HepG2 (cell line): Measurements from ENCODE around the gene VEGFA. TPM values are rescaled to one million over a fixed set of nuclear protein-coding genes. Genes with fewer than 3 reads are reported as not detected.

ENCODE experiments used
- FOSL2 ChIP-seq: sonication (generic); formaldehyde crosslinking; IDR thresholded peaks from 2 replicates; pipeline ENCODE4 v1.4.0; 2020; ENCODE audit warnings: missing genetic modification reagents
- HNF4G ChIP-seq, 2 experiments: sonication (generic) in 1 of 2; formaldehyde crosslinking in 1 of 2; IDR thresholded peaks; 2 replicates each; pipeline versions ENCODE4 v1.4.0 to v1.6.1; 2011 to 2020; ENCODE audit warnings: borderline replicate concordance in 2 of 2, low read depth in 2 of 2, mild to moderate bottlenecking in 2 of 2, low read length in 1 of 2, missing genetic modification reagents in 1 of 2, moderate library complexity in 1 of 2
- HOXD1 ChIP-seq: sonication (generic); formaldehyde crosslinking; IDR thresholded peaks from 2 replicates; pipeline ENCODE4 v1.5.0; 2020; ENCODE audit warnings: missing genetic modification reagents
- KDM1A ChIP-seq: IDR thresholded peaks from 2 replicates; pipeline ENCODE4 v1.6.1; 2016; ENCODE audit warnings: missing compliant biosample characterization
- MAFG ChIP-seq: sonication (generic); formaldehyde crosslinking; IDR thresholded peaks from 2 replicates; pipeline ENCODE4 v1.5.1; 2020; ENCODE audit warnings: mild to moderate bottlenecking, missing genetic modification reagents
- RARA ChIP-seq: IDR thresholded peaks from 2 replicates; pipeline ENCODE4 v1.6.1; 2016; ENCODE audit warnings: missing genetic modification reagents, missing compliant biosample characterization
- RXRB ChIP-seq: IDR thresholded peaks from 2 replicates; pipeline ENCODE4 v1.6.1; 2016; ENCODE audit warnings: borderline replicate concordance, missing genetic modification reagents, missing compliant biosample characterization
- ZIK1 ChIP-seq: sonication (generic); formaldehyde crosslinking; IDR thresholded peaks from 2 replicates; pipeline ENCODE4 v1.5.0; 2020; ENCODE audit warnings: mild to moderate bottlenecking, low read depth, missing genetic modification reagents, borderline replicate concordance
- ZNF12 ChIP-seq: sonication (generic); formaldehyde crosslinking; IDR thresholded peaks from 2 replicates; pipeline ENCODE4 v1.5.0; 2020; ENCODE audit warnings: missing genetic modification reagents
- ZNF605 ChIP-seq: sonication (generic); formaldehyde crosslinking; IDR thresholded peaks from 2 replicates; pipeline ENCODE4 v1.8.0; 2022; ENCODE audit warnings: mild to moderate bottlenecking, missing genetic modification reagents
- ZNF670 ChIP-seq: sonication (generic); formaldehyde crosslinking; IDR thresholded peaks from 2 replicates; pipeline ENCODE4 v1.8.0; 2022; ENCODE audit warnings: mild to moderate bottlenecking, missing genetic modification reagents, borderline replicate concordance
- ZNF83 ChIP-seq: sonication (generic); formaldehyde crosslinking; IDR thresholded peaks from 2 replicates; pipeline ENCODE4 v1.4.0; 2020; ENCODE audit warnings: missing genetic modification reagents, mild to moderate bottlenecking, borderline replicate concordance
- polyA plus RNA-seq, 8 experiments: library from polyadenylated mRNA; depleted of rRNA in 3 of 8; stranded (reverse) in 7 of 8; unstranded in 1 of 8; fragments of >200 nt; fragmentation: Illumina TruSeq in 4 of 8; extraction: Trizol in 4 of 8; gene quantifications; 2 replicates each; pipeline versions ENCODE4 v1.2.1 to v1.2.3, GENCODE V29; 2011 to 2016; ENCODE audit warnings: low read depth in 4 of 8, missing spikeins in 1 of 8, mixed read lengths in 1 of 8; ENCODE audit not compliant: insufficient read depth in 1 of 8
- total RNA-seq, 5 experiments: library from RNA; depleted of rRNA; stranded (reverse); fragments of >200 nt; fragmentation: Illumina TruSeq; extraction: Trizol; gene quantifications; 2 replicates each; pipeline ENCODE4 v1.2.3, GENCODE V29; 2016; ENCODE audit warnings: low read depth in 1 of 5
- TF ChIP-seq, protein P1 (sequence below): sonication (generic); formaldehyde crosslinking; IDR thresholded peaks from 2 replicates; pipeline ENCODE4 v1.5.1; 2020; ENCODE audit warnings: mild to moderate bottlenecking, missing genetic modification reagents, moderate library complexity
- TF ChIP-seq, protein P2 (sequence below): sonication (generic); formaldehyde crosslinking; IDR thresholded peaks from 2 replicates; pipeline ENCODE4 v1.9.0; 2022; ENCODE audit warnings: missing genetic modification reagents, mild to moderate bottlenecking, borderline replicate concordance
- TF ChIP-seq, protein P3 (sequence below): sonication (generic); formaldehyde crosslinking; IDR thresholded peaks from 2 replicates; pipeline ENCODE4 v1.5.0; 2020; ENCODE audit warnings: missing genetic modification reagents, mild to moderate bottlenecking, borderline replicate concordance
- TF ChIP-seq, protein P4 (sequence below): sonication (generic); formaldehyde crosslinking; conservative IDR thresholded peaks from 2 replicates; pipeline ENCODE4 v1.4.0; 2020; ENCODE audit warnings: missing genetic modification reagents

Gene VEGFA
- total and polyA plus RNA-seq, 2 of the 13 experiments (the other 11 are each of a cell fraction or from before 2014, with no cell fraction given): 68.1 to 629 TPM

DNA sequence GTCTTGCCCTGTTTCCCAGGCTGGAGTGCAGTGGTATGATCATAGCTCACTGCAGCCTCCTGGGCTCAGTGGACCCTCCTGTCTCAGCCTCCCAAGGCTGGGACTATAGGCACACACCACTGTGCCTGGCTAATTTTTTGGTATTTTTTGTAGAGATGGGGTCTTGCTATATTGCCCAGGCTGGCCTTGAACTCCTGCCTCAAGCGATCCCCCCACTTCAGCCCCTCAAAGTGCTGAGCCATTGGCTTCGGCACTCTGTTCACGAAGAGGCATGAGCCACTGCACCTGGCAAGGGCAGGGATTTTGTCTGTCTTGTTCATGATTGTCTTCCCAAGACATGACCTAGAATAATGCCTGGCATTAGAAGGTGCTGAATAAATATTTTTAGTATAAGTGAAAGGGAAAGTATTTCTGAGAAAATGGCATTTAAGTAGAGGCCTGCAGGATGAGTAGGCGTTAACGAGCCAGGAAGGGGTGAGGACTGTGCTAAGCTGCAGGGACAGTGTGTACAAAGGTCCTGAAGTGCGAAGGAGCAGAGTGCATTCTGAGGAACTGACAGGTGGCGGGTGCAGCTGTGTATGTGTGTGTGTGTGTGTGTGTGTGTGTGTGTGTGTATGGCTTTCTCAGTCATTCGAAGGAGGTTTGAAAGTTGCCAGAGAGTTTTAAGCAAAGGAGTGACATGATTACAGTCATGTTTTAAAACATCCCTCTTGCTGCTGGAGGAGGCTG, 43.0 kb downstream of the VEGFA start (continued):
- TF ChIP-seq HNF4G (IDR thresholded peaks at IDR 0.05; ENCODE audit: borderline replicate concordance, low read depth, low read length) (peak; percentile 50; the same call in 1 of the 2 replicates), HNF4G (CRISPR knock-in tag; IDR thresholded peaks at IDR 0.05; ENCODE audit: borderline replicate concordance, low read depth) (no peak), ZNF83 (CRISPR knock-in tag) (no peak), ZNF605 (0 out of 2 replicates have a peak, but pooled peaks have one; percentile 50), HOXD1 (CRISPR knock-in tag) (no peak), FOSL2 (CRISPR knock-in tag) (0 out of 2 replicates have a peak, but pooled peaks have one; percentile 13), RXRB (CRISPR knock-in tag) (peak; percentile 71; the same call in 1 of the 2 replicates), KDM1A (CRISPR knock-in tag) (no peak), MAFG (CRISPR knock-in tag) (no peak), ZNF12 (CRISPR knock-in tag) (no peak), RARA (peak; percentile 62), ZIK1 (CRISPR knock-in tag) (no peak), ZNF670 (CRISPR knock-in tag) (no peak)
- TF ChIP-seq, protein P1, sequence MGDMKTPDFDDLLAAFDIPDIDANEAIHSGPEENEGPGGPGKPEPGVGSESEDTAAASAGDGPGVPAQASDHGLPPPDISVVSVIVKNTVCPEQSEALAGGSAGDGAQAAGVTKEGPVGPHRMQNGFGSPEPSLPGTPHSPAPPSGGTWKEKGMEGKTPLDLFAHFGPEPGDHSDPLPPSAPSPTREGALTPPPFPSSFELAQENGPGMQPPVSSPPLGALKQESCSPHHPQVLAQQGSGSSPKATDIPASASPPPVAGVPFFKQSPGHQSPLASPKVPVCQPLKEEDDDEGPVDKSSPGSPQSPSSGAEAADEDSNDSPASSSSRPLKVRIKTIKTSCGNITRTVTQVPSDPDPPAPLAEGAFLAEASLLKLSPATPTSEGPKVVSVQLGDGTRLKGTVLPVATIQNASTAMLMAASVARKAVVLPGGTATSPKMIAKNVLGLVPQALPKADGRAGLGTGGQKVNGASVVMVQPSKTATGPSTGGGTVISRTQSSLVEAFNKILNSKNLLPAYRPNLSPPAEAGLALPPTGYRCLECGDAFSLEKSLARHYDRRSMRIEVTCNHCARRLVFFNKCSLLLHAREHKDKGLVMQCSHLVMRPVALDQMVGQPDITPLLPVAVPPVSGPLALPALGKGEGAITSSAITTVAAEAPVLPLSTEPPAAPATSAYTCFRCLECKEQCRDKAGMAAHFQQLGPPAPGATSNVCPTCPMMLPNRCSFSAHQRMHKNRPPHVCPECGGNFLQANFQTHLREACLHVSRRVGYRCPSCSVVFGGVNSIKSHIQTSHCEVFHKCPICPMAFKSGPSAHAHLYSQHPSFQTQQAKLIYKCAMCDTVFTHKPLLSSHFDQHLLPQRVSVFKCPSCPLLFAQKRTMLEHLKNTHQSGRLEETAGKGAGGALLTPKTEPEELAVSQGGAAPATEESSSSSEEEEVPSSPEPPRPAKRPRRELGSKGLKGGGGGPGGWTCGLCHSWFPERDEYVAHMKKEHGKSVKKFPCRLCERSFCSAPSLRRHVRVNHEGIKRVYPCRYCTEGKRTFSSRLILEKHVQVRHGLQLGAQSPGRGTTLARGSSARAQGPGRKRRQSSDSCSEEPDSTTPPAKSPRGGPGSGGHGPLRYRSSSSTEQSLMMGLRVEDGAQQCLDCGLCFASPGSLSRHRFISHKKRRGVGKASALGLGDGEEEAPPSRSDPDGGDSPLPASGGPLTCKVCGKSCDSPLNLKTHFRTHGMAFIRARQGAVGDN (CRISPR knock-in tag): peak; percentile 33; the same call in 1 of the 2 replicates
- TF ChIP-seq, protein P2, sequence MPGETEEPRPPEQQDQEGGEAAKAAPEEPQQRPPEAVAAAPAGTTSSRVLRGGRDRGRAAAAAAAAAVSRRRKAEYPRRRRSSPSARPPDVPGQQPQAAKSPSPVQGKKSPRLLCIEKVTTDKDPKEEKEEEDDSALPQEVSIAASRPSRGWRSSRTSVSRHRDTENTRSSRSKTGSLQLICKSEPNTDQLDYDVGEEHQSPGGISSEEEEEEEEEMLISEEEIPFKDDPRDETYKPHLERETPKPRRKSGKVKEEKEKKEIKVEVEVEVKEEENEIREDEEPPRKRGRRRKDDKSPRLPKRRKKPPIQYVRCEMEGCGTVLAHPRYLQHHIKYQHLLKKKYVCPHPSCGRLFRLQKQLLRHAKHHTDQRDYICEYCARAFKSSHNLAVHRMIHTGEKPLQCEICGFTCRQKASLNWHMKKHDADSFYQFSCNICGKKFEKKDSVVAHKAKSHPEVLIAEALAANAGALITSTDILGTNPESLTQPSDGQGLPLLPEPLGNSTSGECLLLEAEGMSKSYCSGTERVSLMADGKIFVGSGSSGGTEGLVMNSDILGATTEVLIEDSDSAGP (CRISPR knock-in tag): peak; percentile 44; the same call in 1 of the 2 replicates
- TF ChIP-seq, protein P3, sequence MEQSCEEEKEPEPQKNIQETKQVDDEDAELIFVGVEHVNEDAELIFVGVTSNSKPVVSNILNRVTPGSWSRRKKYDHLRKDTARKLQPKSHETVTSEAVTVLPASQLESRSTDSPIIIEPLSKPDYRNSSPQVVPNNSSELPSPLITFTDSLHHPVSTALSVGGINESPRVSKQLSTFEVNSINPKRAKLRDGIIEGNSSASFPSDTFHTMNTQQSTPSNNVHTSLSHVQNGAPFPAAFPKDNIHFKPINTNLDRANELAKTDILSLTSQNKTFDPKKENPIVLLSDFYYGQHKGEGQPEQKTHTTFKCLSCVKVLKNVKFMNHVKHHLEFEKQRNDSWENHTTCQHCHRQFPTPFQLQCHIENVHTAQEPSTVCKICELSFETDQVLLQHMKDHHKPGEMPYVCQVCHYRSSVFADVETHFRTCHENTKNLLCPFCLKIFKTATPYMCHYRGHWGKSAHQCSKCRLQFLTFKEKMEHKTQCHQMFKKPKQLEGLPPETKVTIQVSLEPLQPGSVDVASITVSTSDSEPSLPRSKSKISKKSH (CRISPR knock-in tag): no peak
- TF ChIP-seq, protein P4, sequence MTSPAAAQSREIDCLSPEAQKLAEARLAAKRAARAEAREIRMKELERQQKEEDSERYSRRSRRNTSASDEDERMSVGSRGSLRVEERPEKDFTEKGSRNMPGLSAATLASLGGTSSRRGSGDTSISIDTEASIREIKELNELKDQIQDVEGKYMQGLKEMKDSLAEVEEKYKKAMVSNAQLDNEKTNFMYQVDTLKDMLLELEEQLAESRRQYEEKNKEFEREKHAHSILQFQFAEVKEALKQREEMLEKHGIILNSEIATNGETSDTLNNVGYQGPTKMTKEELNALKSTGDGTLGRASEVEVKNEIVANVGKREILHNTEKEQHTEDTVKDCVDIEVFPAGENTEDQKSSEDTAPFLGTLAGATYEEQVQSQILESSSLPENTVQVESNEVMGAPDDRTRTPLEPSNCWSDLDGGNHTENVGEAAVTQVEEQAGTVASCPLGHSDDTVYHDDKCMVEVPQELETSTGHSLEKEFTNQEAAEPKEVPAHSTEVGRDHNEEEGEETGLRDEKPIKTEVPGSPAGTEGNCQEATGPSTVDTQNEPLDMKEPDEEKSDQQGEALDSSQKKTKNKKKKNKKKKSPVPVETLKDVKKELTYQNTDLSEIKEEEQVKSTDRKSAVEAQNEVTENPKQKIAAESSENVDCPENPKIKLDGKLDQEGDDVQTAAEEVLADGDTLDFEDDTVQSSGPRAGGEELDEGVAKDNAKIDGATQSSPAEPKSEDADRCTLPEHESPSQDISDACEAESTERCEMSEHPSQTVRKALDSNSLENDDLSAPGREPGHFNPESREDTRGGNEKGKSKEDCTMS (CRISPR knock-in tag): no peak
